ENCODE data around the gene ALKBH1. TPM values are rescaled to one million over a fixed set of nuclear protein-coding genes. Genes with fewer than 3 reads are reported as not detected.
"Not testable (repeated sequence)": the region's sequence is repeated elsewhere in the genome, so short reads cannot be mapped to it uniquely, and the experiment has no call there.

ALKBH1 gene
- total RNA-seq, result 8.5 and 9.6 TPM in 2 replicates
- 7.3 TPM for polyA plus RNA-seq (2012)

GRCh38 chr14:77707724-77708408 is at the start of gene ALKBH1, which contains the start of gene SLIRP:
ALKBH1 (minus strand) TSS chr14:77708023; CDS start chr14:77708004, 19 bp downstream.
SLIRP (plus strand) TSS chr14:77708103; CDS start chr14:77708112, 9 bp downstream.
- DNase-seq (ENCODE audit: low read depth), result peak; percentile 93

- DNase-seq (ENCODE audit: low read depth), result no peak
Measured at GRCh38 chr14:77752799-77753516, 45.1 kb upstream of the ALKBH1 start.

GRCh38 chr14:77752266-77752665 is 44.4 kb upstream of the ALKBH1 start:
- DNase-seq (ENCODE audit: low read depth), result no peak

GRCh38 chr14:77747425-77747824 is 39.6 kb upstream of the ALKBH1 start:
- not testable (repeated sequence) for DNase-seq (ENCODE audit: low read depth)

- DNase-seq (ENCODE audit: low read depth), result no peak
Measured at GRCh38 chr14:77746064-77746702, 38.4 kb upstream of the ALKBH1 start.

- no peak for DNase-seq (ENCODE audit: low read depth)
Measured at GRCh38 chr14:77741438-77741837, 33.6 kb upstream of the ALKBH1 start.

GRCh38 chr14:77738559-77739250 is 30.9 kb upstream of the ALKBH1 start:
- DNase-seq (ENCODE audit: low read depth), result peak; percentile 64

GRCh38 chr14:77730976-77731497 is 23.2 kb upstream of the ALKBH1 start:
- DNase-seq (ENCODE audit: low read depth), result peak; percentile 9

GRCh38 chr14:77722301-77722700 is 14.5 kb upstream of the ALKBH1 start:
- no peak for DNase-seq (ENCODE audit: low read depth)

GRCh38 chr14:77721437-77721836 is 13.6 kb upstream of the ALKBH1 start:
- no peak for DNase-seq (ENCODE audit: low read depth)

GRCh38 chr14:77717608-77718305 is 9.9 kb upstream of the ALKBH1 start:
- no peak for DNase-seq (ENCODE audit: low read depth)

- DNase-seq (ENCODE audit: low read depth), result no peak
Measured at GRCh38 chr14:77714926-77715325, 7.1 kb upstream of the ALKBH1 start.

GRCh38 chr14:77710364-77710763 is 2.5 kb upstream of the ALKBH1 start:
- no peak for DNase-seq (ENCODE audit: low read depth)

GRCh38 chr14:77709412-77709811 is 1.6 kb upstream of the ALKBH1 start:
- no peak for DNase-seq (ENCODE audit: low read depth)

- DNase-seq (ENCODE audit: low read depth), result peak; percentile 9
Measured at GRCh38 chr14:77708749-77709148, 926 bp upstream of the ALKBH1 start.

- DNase-seq (ENCODE audit: low read depth), result peak; percentile 57
Measured at GRCh38 chr14:77707355-77707723, 484 bp downstream of the ALKBH1 start.

- DNase-seq (ENCODE audit: low read depth), result no peak
Measured at GRCh38 chr14:77691259-77691658, 16.6 kb downstream of the ALKBH1 start.

- peak; percentile 27 for DNase-seq (ENCODE audit: low read depth)
Measured at GRCh38 chr14:77682158-77682553, 25.7 kb downstream of the ALKBH1 start.

- peak; percentile 54 for DNase-seq (ENCODE audit: low read depth)
Measured at GRCh38 chr14:77681196-77682157, 26.3 kb downstream of the ALKBH1 start.
